GM12878 (cell line): ENCODE results near the gene UHMK1. TPM values are rescaled to one million over a fixed set of nuclear protein-coding genes. Genes with fewer than 3 reads are reported as not detected.

ENCODE experiments used
- ATAC-seq: fragments of 200-7000 bp; cut with Tn5 transposase; 3 replicates; pipeline ENCODE4 v1.9.1; 2020; ENCODE audit warnings: mild to moderate bottlenecking, moderate library complexity
- BruUV-seq: library from RNA; stranded (reverse); fragments of 400-500 nt; replicated peaks from 2 replicates; lab custom pipeline; 2021; lab: Mats Ljungman, UMichigan
- CTCF ChIA-PET: fragments of 300-600 bp; sonication (Branson Sonifier 250); formaldehyde crosslinking; extraction: SDS; loops from one replicate; lab custom pipeline; 2021; ENCODE audit warnings: inconsistent platforms; lab: Yijun Ruan, JAX
- POLR2A ChIA-PET: fragments of 350-600 bp; formaldehyde crosslinking; extraction: SDS; loops from one replicate; lab custom pipeline; 2021; ENCODE audit warnings: inconsistent platforms; lab: Charles Lee
- RAD21 ChIA-PET: fragments of 300-600 bp; sonication (Branson Sonifier 250); formaldehyde crosslinking; loops from one replicate; lab custom pipeline; 2023; ENCODE audit warnings: antibody characterized with exemption; ENCODE audit not compliant: unreplicated experiment; lab: Charles Lee
- SMC1A ChIA-PET: fragments of 300-600 bp; sonication (Branson Sonifier 250); formaldehyde crosslinking; loops from one replicate; lab custom pipeline; 2023; ENCODE audit not compliant: unreplicated experiment, uncharacterized antibody; lab: Charles Lee
- DNase-seq: peaks from one replicate; pipeline ENCODE4 v3.0.0-alpha.2; 2011; ENCODE audit warnings: low read depth, low spot score
- FAIRE-seq: peaks from 3 replicates; lab custom pipeline; 2011; peaks lifted over from hg19 to GRCh38; lab: Jason Lieb, UNC
- H2AFZ ChIP-seq: 2 replicates; pipeline ENCODE4 v1.6.0; 2011; ENCODE audit warnings: low read depth, low read length, control low read depth; ENCODE audit not compliant: control insufficient read depth
- H3K27ac ChIP-seq: 2 replicates; pipeline ENCODE4 v1.5.1; 2011; ENCODE audit warnings: control low read depth; ENCODE audit not compliant: control insufficient read depth, insufficient read depth
- H3K27me3 ChIP-seq, 2 experiments: replicated peaks in 1 of 2; 2 replicates each; pipeline versions ENCODE4 v1.6.0 to v1.6.1; 2011; ENCODE audit warnings: low read length in 1 of 2; ENCODE audit not compliant: control insufficient read depth in 2 of 2, insufficient read depth in 2 of 2
- H3K36me3 ChIP-seq, 2 experiments: 2 replicates each; pipeline ENCODE4 v1.5.1; 2011; ENCODE audit warnings: low read length in 1 of 2; ENCODE audit not compliant: control insufficient read depth in 2 of 2, insufficient read depth in 2 of 2
- H3K4me1 ChIP-seq: 2 replicates; pipeline ENCODE4 v1.6.1; 2011; ENCODE audit warnings: mild to moderate bottlenecking, low read length, moderate library complexity, mixed read lengths; ENCODE audit not compliant: control insufficient read depth, insufficient read depth
- H3K4me2 ChIP-seq: 2 replicates; pipeline ENCODE4 v1.6.0; 2011; ENCODE audit warnings: control low read depth; ENCODE audit not compliant: control insufficient read depth, insufficient read depth
- H3K4me3 ChIP-seq: fragments of 200-600 bp; sonication (generic); 2 replicates; pipeline ENCODE4 v1.5.1; 2016
- H3K79me2 ChIP-seq: 2 replicates; pipeline ENCODE4 v1.6.0; 2011; ENCODE audit warnings: low read length; ENCODE audit not compliant: control insufficient read depth, insufficient read depth
- H3K9ac ChIP-seq: 2 replicates; pipeline ENCODE4 v1.8.0; 2011; ENCODE audit warnings: low read length, control low read depth, mixed read lengths; ENCODE audit not compliant: control insufficient read depth, insufficient read depth
- H3K9me3 ChIP-seq: replicated peaks from 3 replicates; pipeline ENCODE4 v1.5.1; 2011; ENCODE audit warnings: mild to moderate bottlenecking, low read length; ENCODE audit not compliant: control insufficient read depth, insufficient read depth
- H4K20me1 ChIP-seq: 2 replicates; pipeline ENCODE4 v1.6.0; 2011; ENCODE audit not compliant: control insufficient read depth, insufficient read depth
- ATF3 ChIP-seq: IDR thresholded peaks from 2 replicates; pipeline ENCODE4 v1.6.1; 2011; ENCODE audit warnings: low read depth, mild to moderate bottlenecking, low read length, moderate library complexity, borderline replicate concordance; ENCODE audit errors: extremely low read depth
- BCL3 ChIP-seq: IDR thresholded peaks from 2 replicates; pipeline ENCODE4 v1.6.1; 2011; ENCODE audit warnings: borderline replicate concordance, low read depth, mild to moderate bottlenecking, moderate library complexity, low read length; ENCODE audit not compliant: insufficient read depth, poor library complexity, severe bottlenecking
- CEBPB ChIP-seq, 2 experiments: fragments of 150-350 bp in 1 of 2; IDR thresholded peaks; 2 replicates each; pipeline ENCODE4 v1.6.1; 2012 to 2014; ENCODE audit warnings: low read depth in 2 of 2, low read length in 2 of 2, borderline replicate concordance in 1 of 2, inconsistent platforms in 1 of 2
- CEBPZ ChIP-seq: fragments of 150-350 bp; IDR thresholded peaks from 2 replicates; pipeline ENCODE4 v1.6.1; 2016; ENCODE audit warnings: low read depth, low read length
- EED ChIP-seq: sonication (generic); IDR thresholded peaks from 2 replicates; pipeline ENCODE4 v1.6.1; 2016; ENCODE audit warnings: antibody characterized with exemption, low read depth
- IKZF2 ChIP-seq, 2 experiments: fragments of 450-650 bp; IDR thresholded peaks; 2 replicates each; pipeline ENCODE4 v1.6.1; 2017; ENCODE audit warnings: mild to moderate bottlenecking in 2 of 2, moderate library complexity in 2 of 2
- JUND ChIP-seq: IDR thresholded peaks from 2 replicates; pipeline ENCODE4 v1.6.1; 2012; ENCODE audit warnings: low read depth, mild to moderate bottlenecking, low read length, improper control_type of control experiment, moderate library complexity
- MTA3 ChIP-seq: IDR thresholded peaks from 2 replicates; pipeline ENCODE4 v1.6.1; 2012; ENCODE audit warnings: low read length, inconsistent platforms, borderline replicate concordance
- MYC ChIP-seq: IDR thresholded peaks from 2 replicates; pipeline ENCODE4 v1.6.1; 2011; ENCODE audit warnings: mild to moderate bottlenecking, low read length, moderate library complexity, inconsistent platforms; ENCODE audit not compliant: insufficient read depth, insufficient replicate concordance, insufficient read length, severe bottlenecking
- NFYB ChIP-seq: IDR thresholded peaks from 2 replicates; pipeline ENCODE4 v1.6.1; 2011; ENCODE audit warnings: low read depth, mild to moderate bottlenecking, low read length, improper control_type of control experiment, moderate library complexity; ENCODE audit not compliant: insufficient read depth
- PML ChIP-seq: IDR thresholded peaks from 2 replicates; pipeline ENCODE4 v1.6.1; 2012; ENCODE audit warnings: low read length, inconsistent platforms
- RB1 ChIP-seq: fragments of 450-650 bp; formaldehyde crosslinking; IDR thresholded peaks from 2 replicates; pipeline ENCODE4 v1.6.1; 2017; ENCODE audit warnings: mild to moderate bottlenecking, borderline replicate concordance
- SIN3A ChIP-seq: IDR thresholded peaks from 2 replicates; pipeline ENCODE4 v1.6.1; 2012; ENCODE audit warnings: low read depth, low read length, improper control_type of control experiment
- TCF12 ChIP-seq: IDR thresholded peaks from 2 replicates; pipeline ENCODE4 v1.6.1; 2011; ENCODE audit warnings: low read depth, mild to moderate bottlenecking, low read length
- ZNF24 ChIP-seq: fragments of 450-650 bp; IDR thresholded peaks from 2 replicates; pipeline ENCODE4 v1.6.1; 2017; ENCODE audit warnings: antibody characterized with exemption, mild to moderate bottlenecking
- ZNF384 ChIP-seq: IDR thresholded peaks from 2 replicates; pipeline ENCODE4 v1.6.1; 2012; ENCODE audit warnings: low read depth, mild to moderate bottlenecking, low read length, improper control_type of control experiment, borderline replicate concordance
- WGBS: methylation state at CpG from one replicate; pipeline ENCODE4 v1.1.6; 2016; ENCODE audit warnings: low lambda C conversion rate; ENCODE audit not compliant: insufficient replicate concordance, insufficient coverage; ENCODE audit errors: missing lambda C conversion rate; 5-methylcytosine and 5-hydroxymethylcytosine counted together
- in situ Hi-C: fragments of 300-500 bp; cut with MboI; formaldehyde crosslinking; loops from 9 replicates; pipeline ENCODE4 v1.14.3; 2018; ENCODE audit warnings: mixed read lengths
- intact Hi-C: fragments of 100-400 bp; cut with micrococcal nuclease; formaldehyde crosslinking; loops from one replicate; pipeline ENCODE4 v1.14.2; 2022; ENCODE audit not compliant: unreplicated experiment
- polyA plus RNA-seq, 11 experiments: library from polyadenylated mRNA; depleted of rRNA in 4 of 11; unstranded in 6 of 11; stranded (reverse) in 5 of 11; fragments of >200 nt; fragmentation: Nextera tagmentation in 4 of 11; fragmentation: Illumina TruSeq in 1 of 11; extraction: Ambion mirVana in 4 of 11; extraction: Trizol in 1 of 11; gene quantifications; 1 replicate in 1 of 11; 2 replicates in 10 of 11; pipeline versions ENCODE4 v1.2.1 to v1.2.3, GENCODE V29; 2011 to 2016; ENCODE audit warnings: inconsistent platforms in 2 of 11, missing spikeins in 2 of 11, low read depth in 1 of 11
- total RNA-seq, 4 experiments: library from RNA; depleted of rRNA in 3 of 4; stranded (reverse); fragments of >200 nt in 3 of 4; fragmentation: Illumina TruSeq in 1 of 4; extraction: Trizol in 1 of 4; gene quantifications; 2 replicates each; pipeline versions ENCODE4 v1.2.1 to v1.2.3, GENCODE V29; 2013 to 2021

UHMK1 gene
- total and polyA plus RNA-seq, 10 of the 15 experiments (the other 5 are each of a cell fraction or from before 2014, with no cell fraction given) = 5.7 to 52.7 (median 28.3) TPM

GRCh38 chr1:162470216-162470615 is 27.4 kb upstream of the UHMK1 start (continued):
- TF ChIP-seq CEBPZ (no peak), IKZF2 (IDR thresholded peaks at IDR 0.05) (no peak), PML (no peak), JUND (no peak), SIN3A (no peak), TCF12 (no peak), ZNF384 (no peak), BCL3 (no peak)

GRCh38 chr1:162471290-162471853 is 26.2 kb upstream of the UHMK1 start:
- intact Hi-C loops = no loop called here
- Histone ChIP-seq H4K20me1 (no peaks in the 10 kb centered on the region), H3K79me2 (no peaks in the 10 kb centered on the region), H3K27me3 (no peaks in the 10 kb centered on the region), H3K36me3 (no peaks in the 10 kb centered on the region), H3K9ac (no peak overlapping the region), H3K27ac (no peak overlapping the region), H3K9me3 (no peaks in the 10 kb centered on the region), H3K4me3 (no peak overlapping the region), H3K4me2 (no peak overlapping the region), H3K4me1 (no peaks in the 10 kb centered on the region), H2AFZ (no peak overlapping the region)
- no TSS peak for BruUV-seq
- ChIA-PET POLR2A (no interaction called here), SMC1A (no interaction called here), RAD21 (no interaction called here), CTCF (no interaction called here)
- ATAC-seq (no peak), FAIRE-seq (no peak), DNase-seq (no peak)
- 20% methylated on average over 6 of the region's 6 CpGs for WGBS
- in situ Hi-C loops = no loop called here
- TF ChIP-seq EED (no peak), CEBPB (IDR thresholded peaks at IDR 0.05; ENCODE audit: borderline replicate concordance in 1 of 2, low read depth in 2 of 2, low read length in 2 of 2) (no peak), RB1 (no peak), NFYB (no peak), MTA3 (no peak), ZNF24 (no peak), ATF3 (no peak), MYC (no peak)
